Mesenchymal stem cell (in vitro differentiated cells and primary cell): Measurements from ENCODE around the gene C10orf105.

ENCODE experiments used
- DNase-seq: peaks from one replicate; pipeline ENCODE4 v3.0.0-alpha.2; 2013
- H2AFZ ChIP-seq: one replicate; pipeline ENCODE4 v1.6.1; 2013; ENCODE audit warnings: low read depth, mild to moderate bottlenecking, control low read depth, inconsistent platforms, low read length, moderate library complexity
- H2AK5ac ChIP-seq: 2 replicates; pipeline ENCODE4 v1.6.1; 2013; ENCODE audit warnings: low read length, moderate library complexity, mild to moderate bottlenecking, inconsistent platforms; ENCODE audit not compliant: severe bottlenecking
- H2BK120ac ChIP-seq: one replicate; pipeline ENCODE4 v1.6.1; 2013; ENCODE audit warnings: low read depth, mild to moderate bottlenecking, inconsistent platforms, low read length, moderate library complexity
- H2BK12ac ChIP-seq, 2 experiments: one replicate each; pipeline ENCODE4 v1.6.1; 2013; ENCODE audit warnings: inconsistent platforms in 2 of 2, low read length in 2 of 2, mild to moderate bottlenecking in 2 of 2, moderate library complexity in 2 of 2, control low read depth in 1 of 2
- H2BK15ac ChIP-seq: one replicate; pipeline ENCODE4 v1.6.1; 2013; ENCODE audit warnings: mild to moderate bottlenecking, low read depth, inconsistent platforms; ENCODE audit not compliant: poor library complexity, severe bottlenecking
- H2BK5ac ChIP-seq: 2 replicates; pipeline ENCODE4 v1.6.1; 2013; ENCODE audit warnings: low read depth, mild to moderate bottlenecking, low read length, control low read depth, inconsistent platforms; ENCODE audit not compliant: poor library complexity, severe bottlenecking
- H3K14ac ChIP-seq, 2 experiments: one replicate each; pipeline ENCODE4 v1.6.1; 2013; ENCODE audit warnings: inconsistent platforms in 2 of 2, low read length in 2 of 2, control low read depth in 1 of 2, mild to moderate bottlenecking in 1 of 2, moderate library complexity in 1 of 2
- H3K18ac ChIP-seq, 2 experiments: one replicate each; pipeline ENCODE4 v1.6.1; 2013; ENCODE audit warnings: inconsistent platforms in 2 of 2, low read length in 2 of 2, control low read depth in 1 of 2, low read depth in 1 of 2, mild to moderate bottlenecking in 1 of 2
- H3K23ac ChIP-seq, 2 experiments: one replicate each; pipeline ENCODE4 v1.6.1; 2013; ENCODE audit warnings: inconsistent platforms in 2 of 2, low read length in 2 of 2, mild to moderate bottlenecking in 2 of 2, moderate library complexity in 2 of 2, control low read depth in 1 of 2
- H3K27ac ChIP-seq: 2 replicates; pipeline ENCODE4 v1.5.1; 2013; ENCODE audit warnings: mild to moderate bottlenecking, moderate library complexity, low read length, control low read depth, inconsistent platforms; ENCODE audit not compliant: poor library complexity, severe bottlenecking
- H3K27me3 ChIP-seq, 2 experiments: 2 replicates each; pipeline versions ENCODE4 v1.6.1 to v1.7.0; 2013; ENCODE audit warnings: low read length in 2 of 2, mild to moderate bottlenecking in 2 of 2, moderate library complexity in 2 of 2, control low read depth in 1 of 2, inconsistent platforms in 1 of 2; ENCODE audit not compliant: control insufficient read depth in 1 of 2, insufficient read depth in 1 of 2
- H3K36me3 ChIP-seq, 2 experiments: 2 replicates each; pipeline versions ENCODE4 v1.6.1 to v1.7.0; 2013; ENCODE audit warnings: low read length in 2 of 2, control low read depth in 1 of 2, inconsistent platforms in 1 of 2, low read depth in 1 of 2, mild to moderate bottlenecking in 1 of 2; ENCODE audit not compliant: insufficient read depth in 2 of 2, control insufficient read depth in 1 of 2
- H3K4ac ChIP-seq, 2 experiments: one replicate each; pipeline ENCODE4 v1.6.1; 2013; ENCODE audit warnings: inconsistent platforms in 2 of 2, low read length in 2 of 2, mild to moderate bottlenecking in 2 of 2, moderate library complexity in 2 of 2, control low read depth in 1 of 2, low read depth in 1 of 2
- H3K4me1 ChIP-seq: 2 replicates; pipeline ENCODE4 v1.6.1; 2013; ENCODE audit warnings: low read depth, low read length, control low read depth; ENCODE audit not compliant: control insufficient read depth, insufficient read depth
- H3K4me2 ChIP-seq: 2 replicates; pipeline ENCODE4 v1.6.1; 2013; ENCODE audit warnings: low read length, mild to moderate bottlenecking, inconsistent platforms; ENCODE audit not compliant: poor library complexity, severe bottlenecking
- H3K4me3 ChIP-seq, 2 experiments: 2 replicates each; pipeline versions ENCODE4 v1.5.1 to v1.7.0; 2013; ENCODE audit warnings: low read length in 2 of 2, mild to moderate bottlenecking in 2 of 2, control low read depth in 1 of 2, low read depth in 1 of 2; ENCODE audit not compliant: insufficient read depth in 1 of 2
- H3K79me1 ChIP-seq: replicated peaks from 2 replicates; pipeline ENCODE4 v1.6.1; 2013; ENCODE audit warnings: mild to moderate bottlenecking, control low read depth, low read length, inconsistent platforms; ENCODE audit not compliant: poor library complexity, severe bottlenecking
- H3K9ac ChIP-seq: 2 replicates; pipeline ENCODE4 v1.7.0; 2013; ENCODE audit warnings: mild to moderate bottlenecking, low read length, moderate library complexity
- H3K9me3 ChIP-seq: 2 replicates; pipeline ENCODE4 v1.7.0; 2013; ENCODE audit warnings: mild to moderate bottlenecking, low read length; ENCODE audit not compliant: control insufficient read depth
- H4K8ac ChIP-seq: one replicate; pipeline ENCODE4 v1.6.1; 2013; ENCODE audit warnings: inconsistent platforms, mild to moderate bottlenecking, low read length, moderate library complexity
- H4K91ac ChIP-seq: one replicate; pipeline ENCODE4 v1.6.1; 2013; ENCODE audit warnings: mild to moderate bottlenecking, low read length, inconsistent platforms
- WGBS: methylation state at CpG from one replicate; pipeline ENCODE4 v1.1.7; 2013; ENCODE audit warnings: mixed read lengths; 5-methylcytosine and 5-hydroxymethylcytosine counted together

The C10orf105 gene

DNA sequence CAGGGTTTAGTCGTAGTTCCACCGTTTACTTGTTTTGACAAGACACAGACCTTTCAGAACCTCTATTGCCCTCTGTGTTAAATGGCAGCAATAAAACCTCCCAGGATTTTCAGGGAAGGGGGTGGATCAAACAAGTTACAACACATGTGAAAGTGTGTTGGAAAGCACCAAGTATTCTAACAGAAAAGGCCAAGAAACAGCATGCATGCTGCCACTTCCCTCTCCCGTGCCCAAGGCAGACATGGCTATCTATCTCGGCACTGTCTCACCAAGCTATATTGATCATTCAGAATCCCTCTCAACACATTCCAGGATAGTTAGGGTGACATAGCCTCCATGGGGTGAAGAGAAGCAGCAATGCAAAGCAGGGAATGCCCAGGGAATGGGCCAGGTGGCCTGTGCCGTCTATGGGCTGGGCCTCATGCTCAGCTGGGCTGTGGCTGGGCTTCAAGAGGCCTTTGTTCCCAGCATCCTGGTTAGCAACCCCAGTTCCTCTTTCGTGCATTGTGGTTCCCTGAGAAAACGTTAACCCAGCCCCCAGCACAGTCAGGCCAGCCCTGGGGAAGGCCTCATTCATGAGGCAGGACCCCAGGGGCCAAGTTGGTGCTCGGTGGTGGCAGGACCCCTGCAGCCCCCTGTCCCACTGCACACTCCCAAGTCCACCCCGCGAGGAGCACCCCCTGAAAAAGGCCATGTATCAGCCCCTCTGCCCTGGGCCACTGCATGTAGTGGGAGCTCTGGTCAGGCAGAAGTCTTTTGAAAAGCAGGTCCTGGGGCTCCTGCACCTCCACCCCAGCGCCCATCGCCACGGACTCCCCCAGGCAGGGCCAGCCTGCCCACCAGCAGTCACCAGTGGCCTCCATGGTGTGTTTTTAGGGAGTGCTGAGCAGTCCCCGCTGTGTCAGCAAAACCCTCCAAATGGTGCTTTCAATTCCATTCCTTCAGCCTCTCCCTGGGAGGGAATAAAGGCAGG lies 28.3 kb upstream of the C10orf105 start:
- H3K4me3 ChIP-seq, result no peak overlapping the region
- H3K23ac ChIP-seq, result no peak overlapping the region
- H3K4me1 ChIP-seq, result no peaks in the 10 kb centered on the region
- H3K27me3 ChIP-seq, result peaks cover 0 to 41% of the 10 kb centered on the region in 2 experiments
- no peaks in the 10 kb centered on the region for H3K9me3 ChIP-seq
- H3K36me3 ChIP-seq, result peaks cover 0 to 22% of the 10 kb centered on the region in 2 experiments
- WGBS, result 64% methylated on average over 13 of the region's 14 CpGs
- no peaks in the 10 kb centered on the region for H3K79me1 ChIP-seq
- H4K91ac ChIP-seq, result no peak overlapping the region
- H2BK120ac ChIP-seq, result no peak overlapping the region
- H3K27ac ChIP-seq, result no peak overlapping the region
- H3K18ac ChIP-seq, result no peak overlapping the region
- H2BK15ac ChIP-seq, result no peak overlapping the region
- H3K4me2 ChIP-seq, result no peak overlapping the region
- H2AK5ac ChIP-seq, result no peak overlapping the region
- no peak overlapping the region for H2AFZ ChIP-seq
- no peak overlapping the region for H2BK12ac ChIP-seq
- no peak overlapping the region for H2BK5ac ChIP-seq
- H3K4ac ChIP-seq, result peak overlapping the region in 1 of 2 experiments; percentile 6
- no peak for DNase-seq
- peak overlapping the region; percentile 36 for H4K8ac ChIP-seq
- H3K9ac ChIP-seq, result no peak overlapping the region
- peak overlapping the region in 1 of 2 experiments; percentile 18 for H3K14ac ChIP-seq

DNA sequence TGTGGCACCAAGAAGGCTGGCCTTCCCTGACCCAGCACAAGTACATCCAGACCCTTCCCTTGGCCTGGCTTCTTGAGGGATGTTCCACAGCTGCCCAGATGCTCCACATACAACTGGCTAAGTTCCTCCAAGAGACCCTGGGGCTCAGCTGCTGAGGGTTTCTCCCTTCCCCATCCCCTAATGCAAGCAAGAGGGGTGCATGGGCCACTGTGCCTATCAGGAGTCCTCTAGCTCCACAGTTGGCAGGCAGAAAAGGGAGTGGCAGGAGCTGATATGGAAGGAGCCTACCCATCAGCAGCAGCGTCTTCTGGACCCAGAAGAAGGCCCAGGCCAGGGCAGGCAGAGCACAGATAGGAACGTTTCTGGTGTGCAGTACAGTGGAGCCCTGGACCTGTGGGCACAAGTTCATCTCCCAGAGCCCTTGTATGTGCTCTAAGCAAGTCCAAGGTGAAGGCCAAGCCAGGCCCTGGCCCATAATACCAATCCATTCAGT lies 27.5 kb upstream of the C10orf105 start:
- Histone ChIP-seq H3K9me3 (no peaks in the 10 kb centered on the region), H3K27me3 (peaks cover 0 to 44% of the 10 kb centered on the region in 2 experiments), H2BK120ac (no peak overlapping the region), H3K18ac (no peak overlapping the region), H2AFZ (peak overlapping the region; percentile 39), H3K4me3 (no peak overlapping the region), H3K9ac (no peak overlapping the region), H4K91ac (no peak overlapping the region), H2BK12ac (no peak overlapping the region), H3K27ac (no peak overlapping the region), H2BK5ac (no peak overlapping the region), H3K4me1 (no peaks in the 10 kb centered on the region), H2BK15ac (no peak overlapping the region), H3K36me3 (peaks cover 0 to 14% of the 10 kb centered on the region in 2 experiments), H3K4ac (peak overlapping the region in 1 of 2 experiments; percentile 6), H3K4me2 (no peak overlapping the region), H3K14ac (no peak overlapping the region), H2AK5ac (no peak overlapping the region), H3K79me1 (no peaks in the 10 kb centered on the region), H4K8ac (no peak overlapping the region), H3K23ac (no peak overlapping the region)
- DNase-seq, result no peak
- 64% methylated on average over 2 of the region's 2 CpGs for WGBS

DNA sequence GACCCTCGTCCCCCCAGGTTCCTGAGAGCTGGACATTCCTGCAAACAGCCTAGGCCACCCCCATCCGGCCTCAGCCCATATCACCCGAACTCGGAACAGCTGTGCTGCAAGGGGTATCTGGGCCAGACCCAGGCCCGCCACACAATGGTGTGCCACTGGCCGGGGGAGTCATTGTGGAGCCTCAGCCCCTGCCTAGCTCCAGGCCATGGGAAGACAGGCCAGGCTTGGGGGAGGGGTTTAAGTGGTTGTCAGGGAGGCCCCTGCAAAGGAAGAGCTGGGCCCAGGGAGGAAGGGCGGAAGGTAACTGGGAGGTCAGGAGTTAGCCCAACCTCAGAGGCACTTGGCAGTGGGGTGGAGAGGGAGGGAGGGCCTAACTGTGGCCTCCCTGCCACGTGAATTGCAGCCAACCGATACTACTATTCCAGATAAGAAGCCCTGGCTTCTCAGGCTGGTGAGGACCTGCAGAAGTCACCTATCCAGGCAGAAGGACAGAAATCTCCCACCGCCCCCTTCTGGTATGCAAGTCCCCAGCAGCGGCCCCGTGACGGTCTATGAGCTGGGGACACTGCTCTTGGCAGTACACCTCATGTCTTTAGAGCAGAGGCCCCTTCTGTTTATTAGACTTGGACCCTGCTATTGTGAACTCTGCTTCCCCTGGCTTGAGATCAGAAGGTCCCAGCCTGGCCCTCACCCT lies 26.9 kb upstream of the C10orf105 start:
- H3K18ac ChIP-seq, result no peak overlapping the region
- H3K79me1 ChIP-seq, result no peaks in the 10 kb centered on the region
- H3K27ac ChIP-seq, result no peak overlapping the region
- no peaks in the 10 kb centered on the region for H3K4me1 ChIP-seq
- H3K4me2 ChIP-seq, result no peak overlapping the region
- H3K36me3 ChIP-seq, result peaks cover 0 to 9% of the 10 kb centered on the region in 2 experiments
- no peak overlapping the region for H3K4me3 ChIP-seq
- no peak overlapping the region for H4K8ac ChIP-seq
- no peak overlapping the region for H2BK120ac ChIP-seq
- no peak for DNase-seq
- H3K9me3 ChIP-seq, result no peaks in the 10 kb centered on the region
- no peak overlapping the region for H3K23ac ChIP-seq
- no peak overlapping the region for H2BK5ac ChIP-seq
- H3K4ac ChIP-seq, result no peak overlapping the region
- WGBS, result 65% methylated on average over 12 of the region's 13 CpGs
- no peak overlapping the region for H2AK5ac ChIP-seq
- no peak overlapping the region for H4K91ac ChIP-seq
- H3K14ac ChIP-seq, result peak overlapping the region in 1 of 2 experiments; percentile 35
- H2AFZ ChIP-seq, result peak overlapping the region; percentile 3
- H3K9ac ChIP-seq, result no peak overlapping the region
- no peak overlapping the region for H2BK15ac ChIP-seq
- peaks cover 0 to 45% of the 10 kb centered on the region in 2 experiments for H3K27me3 ChIP-seq
- H2BK12ac ChIP-seq, result no peak overlapping the region
